HG02885 (cell line): ENCODE data around the gene XNDC1N.
A peak's percentile ranks its signal among the peaks of the same experiment; 100 is the strongest.

Source experiments
- ATAC-seq: cut with Tn5 transposase; IDR thresholded peaks from one replicate; pipeline ENCODE4 v1.9.1; 2021; ENCODE audit warnings: mild to moderate bottlenecking; ENCODE audit not compliant: unreplicated experiment, poor library complexity

XNDC1N gene, protein sequence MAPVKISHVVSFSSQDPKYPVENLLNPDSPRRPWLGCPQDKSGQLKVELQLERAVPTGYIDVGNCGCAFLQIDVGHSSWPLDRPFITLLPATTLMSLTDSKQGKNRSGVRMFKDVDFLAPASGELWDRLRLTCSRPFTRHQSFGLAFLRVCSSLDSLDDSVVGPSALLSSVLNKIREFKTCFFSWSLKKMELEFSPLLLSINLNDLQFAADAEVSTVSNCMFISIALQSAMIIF

GRCh38 chr11:71927820-71928736 lies at the start of gene XNDC1N:
Gene XNDC1N, minus strand, starts transcription at chr11:71928594. Its CDS starts 5,241 bp downstream, at chr11:71923353.
- peak; percentile 75 for ATAC-seq

- no peak for ATAC-seq
Measured at GRCh38 chr11:71977743-71978418, 49.5 kb upstream of the XNDC1N start.

- no peak for ATAC-seq
Measured at GRCh38 chr11:71977090-71977489, 48.7 kb upstream of the XNDC1N start.

- ATAC-seq: no peak
Measured at GRCh38 chr11:71976551-71976950, 48.2 kb upstream of the XNDC1N start.

- no peak for ATAC-seq
Measured at GRCh38 chr11:71971680-71972079, 43.3 kb upstream of the XNDC1N start.

DNA sequence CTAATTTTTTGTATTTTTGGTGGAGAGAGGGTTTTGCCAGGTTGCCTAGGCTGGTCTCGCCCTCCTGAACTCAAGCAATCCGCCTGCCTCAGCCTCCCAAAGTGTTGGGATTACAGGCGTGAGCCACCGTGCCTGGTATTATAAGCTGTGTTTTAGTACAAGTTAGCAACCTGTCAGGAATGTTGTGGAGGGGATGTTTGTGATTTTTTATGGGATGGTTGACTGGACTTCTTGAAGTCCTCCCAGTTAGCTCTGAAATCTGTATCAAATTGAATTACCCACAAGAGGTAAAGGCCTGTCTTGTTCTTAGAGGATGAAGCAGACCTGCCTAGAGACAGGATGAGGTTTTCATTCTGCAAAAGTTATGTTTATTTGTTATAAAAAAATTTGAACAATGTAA lies 36.2 kb upstream of the XNDC1N start:
- ATAC-seq: no peak

DNA sequence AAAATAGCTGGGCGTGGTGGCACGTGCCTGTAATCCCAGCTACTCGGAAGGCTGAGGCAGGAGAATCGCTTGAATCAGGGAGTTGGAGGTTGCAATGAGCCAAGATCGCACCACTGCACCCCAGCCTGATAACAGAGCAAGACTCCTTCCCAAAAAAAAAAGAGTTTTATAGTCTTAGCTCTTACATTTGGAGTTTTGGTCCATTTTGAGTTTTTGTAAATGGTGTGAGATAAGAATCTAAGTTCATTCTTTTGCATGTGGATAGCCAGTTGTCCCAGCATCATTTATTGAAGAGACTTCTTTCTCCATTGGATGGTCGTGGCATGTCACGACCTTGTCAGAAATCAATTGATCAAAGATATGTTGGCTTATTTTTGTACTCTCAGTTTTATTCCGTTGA lies 35.1 kb upstream of the XNDC1N start:
- no peak for ATAC-seq

GRCh38 chr11:71962428-71963038 lies 34.1 kb upstream of the XNDC1N start:
- ATAC-seq: no peak

GRCh38 chr11:71955898-71956456 lies 27.6 kb upstream of the XNDC1N start:
- no peak for ATAC-seq

DNA sequence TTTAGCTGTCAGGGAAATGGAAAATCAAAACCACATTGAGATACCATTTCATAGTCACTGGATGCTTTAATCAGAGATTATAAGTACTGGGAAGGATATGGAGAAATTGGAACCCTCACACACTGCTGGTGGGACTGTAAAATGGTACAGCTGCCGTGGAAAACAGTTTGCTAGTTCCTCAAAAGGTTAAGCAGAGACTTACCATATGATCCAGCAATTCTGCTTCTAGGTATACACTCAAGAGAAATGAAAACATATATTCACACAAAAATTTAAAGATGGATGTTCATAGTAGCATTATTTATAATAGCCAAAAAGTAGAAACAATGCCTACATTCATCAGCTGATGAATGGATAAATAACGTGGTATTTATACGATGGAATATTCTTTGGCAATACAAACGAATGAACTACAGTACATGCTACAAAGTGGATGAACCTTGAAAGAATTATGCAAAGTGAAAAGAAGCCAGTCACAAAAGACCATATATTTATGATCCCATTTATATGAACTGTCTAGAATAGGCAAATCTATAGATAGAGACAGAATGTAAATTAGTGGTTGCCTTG lies 23.4 kb upstream of the XNDC1N start:
- no peak for ATAC-seq

DNA sequence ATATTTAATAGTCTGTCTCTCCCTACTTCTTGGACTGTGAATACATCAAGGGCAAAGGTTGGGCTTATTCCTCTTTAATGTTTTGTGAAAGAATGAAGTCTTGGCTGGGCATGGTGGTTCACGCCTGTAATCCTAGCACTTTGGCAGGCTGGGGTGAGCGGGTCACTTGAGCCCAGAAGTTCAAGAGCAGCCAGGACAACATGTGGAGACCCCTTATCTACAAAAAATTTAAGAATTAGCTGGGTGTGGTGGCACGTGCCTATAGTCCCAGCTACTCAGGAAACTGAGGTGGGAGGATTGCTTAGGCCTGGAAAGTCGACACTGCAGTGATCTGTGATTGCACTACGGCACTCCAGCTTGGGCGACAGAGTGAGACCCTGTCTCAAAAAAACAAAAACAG lies 20.6 kb upstream of the XNDC1N start:
- ATAC-seq: no peak

DNA sequence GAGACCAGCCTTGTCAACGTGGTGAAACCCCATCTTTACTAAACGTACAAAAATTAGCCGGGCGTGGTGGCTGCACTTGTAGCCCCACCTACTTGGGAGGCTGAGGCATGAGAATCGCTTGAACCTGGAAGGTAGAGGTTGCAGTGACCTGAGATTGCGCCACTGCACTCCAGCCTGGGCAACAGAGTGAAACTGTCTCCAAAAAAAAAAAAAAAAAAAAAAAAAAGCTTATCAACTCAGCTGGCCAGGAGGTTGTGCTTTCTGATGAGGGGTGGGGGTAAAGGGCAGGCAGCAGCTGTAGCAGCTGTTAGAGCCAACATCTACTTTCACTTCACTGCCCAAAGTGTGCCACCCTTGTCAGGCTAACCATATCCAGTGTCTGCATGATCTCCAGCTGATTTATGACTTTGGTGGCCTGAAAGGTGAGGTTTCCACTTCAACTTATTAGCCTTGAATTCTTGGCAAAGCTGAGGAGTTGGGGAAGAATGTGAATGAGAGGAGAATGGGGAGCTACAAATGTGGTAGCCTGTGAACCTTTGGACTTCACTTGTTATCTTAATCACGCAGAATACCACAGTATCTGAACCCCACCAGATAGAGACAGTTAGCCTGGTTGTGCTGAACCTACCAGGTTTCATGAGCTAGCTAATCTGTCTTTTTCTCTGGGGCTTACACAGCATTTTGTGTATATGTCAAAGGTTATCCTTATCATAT lies 20.1 kb upstream of the XNDC1N start:
- ATAC-seq: no peak

DNA sequence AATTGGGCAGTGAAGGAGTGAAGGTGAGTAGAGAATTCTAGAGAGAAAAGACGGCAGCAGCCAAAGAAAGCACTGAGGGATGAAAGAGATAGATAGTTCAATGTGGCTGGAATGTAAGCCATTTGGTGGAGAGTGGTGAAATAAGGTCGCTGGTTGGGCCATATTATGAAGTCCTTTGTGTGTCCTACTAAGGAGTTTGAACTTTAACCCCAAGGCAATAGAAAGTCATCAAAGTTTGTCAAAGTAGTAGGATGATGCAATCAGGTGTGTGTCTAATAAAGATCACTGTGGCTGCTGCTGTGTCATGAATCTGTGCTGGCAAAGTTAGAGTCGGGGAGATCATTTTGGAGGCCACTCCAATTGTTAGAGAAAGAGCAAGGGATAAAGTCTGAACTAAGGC lies 19.1 kb upstream of the XNDC1N start:
- no peak for ATAC-seq

DNA sequence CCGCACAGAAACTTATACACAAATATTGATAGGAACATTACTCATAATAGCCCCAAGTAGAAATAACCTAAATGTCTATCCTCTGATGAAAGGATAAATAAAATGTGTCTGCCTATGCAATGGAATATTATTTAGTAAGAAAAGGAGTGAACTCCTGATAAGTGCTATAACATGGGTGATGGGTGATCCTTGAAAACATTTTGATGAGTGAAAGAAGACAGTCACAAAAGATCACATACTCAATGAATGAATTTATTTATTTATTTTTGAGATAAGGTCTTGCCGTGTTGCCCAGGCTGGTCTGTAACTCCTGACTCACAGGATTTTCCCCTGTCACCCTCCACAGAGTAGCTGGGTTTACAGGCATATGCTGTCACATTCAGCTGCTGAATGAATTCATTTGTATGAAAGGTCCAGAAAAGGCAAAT lies 17.8 kb upstream of the XNDC1N start:
- ATAC-seq: no peak

GRCh38 chr11:71940561-71941219 lies 12.3 kb upstream of the XNDC1N start:
- ATAC-seq: no peak

- ATAC-seq: no peak
Measured at GRCh38 chr11:71937826-71938225, 9.4 kb upstream of the XNDC1N start.

GRCh38 chr11:71936825-71937224 lies 8.4 kb upstream of the XNDC1N start:
- no peak for ATAC-seq

DNA sequence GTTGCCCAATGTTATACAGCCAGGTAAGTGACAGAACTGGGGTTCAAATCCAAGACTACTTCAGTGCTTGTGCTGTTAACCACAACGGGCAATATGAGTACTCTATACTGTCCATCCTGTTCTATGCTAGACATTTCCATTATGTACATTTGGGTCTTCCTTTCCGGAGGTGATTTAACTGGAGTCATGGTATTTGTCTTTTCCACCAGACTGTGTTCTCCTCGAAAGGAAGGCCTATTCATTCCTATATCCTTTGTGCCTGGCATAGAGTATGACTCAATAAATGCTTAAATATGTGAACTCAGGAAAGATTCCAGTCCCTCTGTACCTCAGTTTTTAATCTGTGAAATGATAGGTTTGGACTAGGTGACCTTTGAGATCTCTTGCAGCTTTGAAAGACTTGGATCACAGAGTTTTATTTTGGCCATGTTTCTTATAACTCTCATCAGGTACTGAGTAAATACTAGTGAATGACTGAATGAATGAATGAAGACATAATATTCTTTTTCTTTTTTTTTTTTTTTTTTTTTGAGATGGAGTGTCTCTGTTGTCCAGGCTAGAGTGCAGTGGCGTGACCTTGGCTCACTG lies 7.0 kb upstream of the XNDC1N start:
- no peak for ATAC-seq

GRCh38 chr11:71934213-71934612 lies 5.8 kb upstream of the XNDC1N start:
- no peak for ATAC-seq
